ENCODE data around the gene P2RX1. TPM values are rescaled to one million over a fixed set of nuclear protein-coding genes. Genes with fewer than 3 reads are reported as not detected.
"Not testable (repeated sequence)": the region's sequence is repeated elsewhere in the genome, so short reads cannot be mapped to it uniquely, and the experiment has no call there.

P2RX1 gene
- polyA plus RNA-seq, 1 experiment: 0.02 TPM

- no peak for DNase-seq (ENCODE audit: low read depth)
- Histone ChIP-seq H3K36me3 (ENCODE audit: control insufficient read depth, insufficient read depth, low read length) (no peaks in the 10 kb centered on the region), H3K4me3 (ENCODE audit: low read depth, low read length) (no peak overlapping the region), H3K27me3 (ENCODE audit: control insufficient read depth, insufficient read depth, low read length) (no peaks in the 10 kb centered on the region)
- CTCF ChIA-PET: no interaction called here
- no peak for TF ChIP-seq CTCF (IDR thresholded peaks at IDR 0.05; ENCODE audit: insufficient read depth, low read depth, low read length)
- POLR2A ChIA-PET: no interaction called here
These were observed 34.7 kb upstream of the P2RX1 start for GRCh38 chr17:3951003-3951402.

- CTCF ChIA-PET: interaction anchor here (3.1 kb wide), 1 partner anchor 10 kb away, joined by 10 read pairs; no protein-coding TSS in a partner anchor
These were observed 34.3 kb upstream of the P2RX1 start for GRCh38 chr17:3950584-3950983.

GRCh38 chr17:3949418-3949817 is 33.2 kb upstream of the P2RX1 start:
- no peak for TF ChIP-seq CTCF (IDR thresholded peaks at IDR 0.05; ENCODE audit: insufficient read depth, low read depth, low read length)
- ChIA-PET POLR2A (no interaction called here), CTCF (interaction anchor here (0.9 to 3.1 kb wide), 3 partner anchors 11 to 119 kb away, joined by 3 to 10 read pairs (median 5); no protein-coding TSS in a partner anchor)
- H3K36me3 ChIP-seq (ENCODE audit: control insufficient read depth, insufficient read depth, low read length): no peaks in the 10 kb centered on the region
- DNase-seq (ENCODE audit: low read depth): no peak
- no peak overlapping the region for H3K4me3 ChIP-seq (ENCODE audit: low read depth, low read length)
- H3K27me3 ChIP-seq (ENCODE audit: control insufficient read depth, insufficient read depth, low read length): no peaks in the 10 kb centered on the region

More at GRCh38 chr17:3950584-3950983, 34.3 kb upstream of the P2RX1 start:
- H3K36me3 ChIP-seq (ENCODE audit: control insufficient read depth, insufficient read depth, low read length): no peaks in the 10 kb centered on the region
- no peak overlapping the region for H3K4me3 ChIP-seq (ENCODE audit: low read depth, low read length)
- no peak for TF ChIP-seq CTCF (IDR thresholded peaks at IDR 0.05; ENCODE audit: insufficient read depth, low read depth, low read length)
- POLR2A ChIA-PET: no interaction called here
- no peaks in the 10 kb centered on the region for H3K27me3 ChIP-seq (ENCODE audit: control insufficient read depth, insufficient read depth, low read length)
- no peak for DNase-seq (ENCODE audit: low read depth)

- POLR2A ChIA-PET; H3K36me3 ChIP-seq (ENCODE audit: control insufficient read depth, insufficient read depth, low read length); H3K4me3 ChIP-seq (ENCODE audit: low read depth, low read length); H3K27me3 ChIP-seq (ENCODE audit: control insufficient read depth, insufficient read depth, low read length); DNase-seq (ENCODE audit: low read depth): not testable (repeated sequence)
- CTCF ChIA-PET: interaction anchor here (1.6 to 3.1 kb wide), 2 partner anchors 12 to 35 kb away, joined by 5 to 10 read pairs; no protein-coding TSS in a partner anchor
These were observed 32.3 kb upstream of the P2RX1 start for GRCh38 chr17:3948551-3948950.

- TF ChIP-seq CTCF (IDR thresholded peaks at IDR 0.05; ENCODE audit: insufficient read depth, low read depth, low read length): no peak
- H3K36me3 ChIP-seq (ENCODE audit: control insufficient read depth, insufficient read depth, low read length): no peaks in the 10 kb centered on the region
- CTCF ChIA-PET: interaction anchor here (2.7 to 3.1 kb wide), 2 partner anchors 13 to 33 kb away, joined by 10 to 11 read pairs; no protein-coding TSS in a partner anchor
- no peaks in the 10 kb centered on the region for H3K27me3 ChIP-seq (ENCODE audit: control insufficient read depth, insufficient read depth, low read length)
- H3K4me3 ChIP-seq (ENCODE audit: low read depth, low read length): no peak overlapping the region
- POLR2A ChIA-PET: no interaction called here
- DNase-seq (ENCODE audit: low read depth): no peak
These were observed 31.1 kb upstream of the P2RX1 start for GRCh38 chr17:3947318-3947810.

- no peaks in the 10 kb centered on the region for H3K36me3 ChIP-seq (ENCODE audit: control insufficient read depth, insufficient read depth, low read length)
- TF ChIP-seq CTCF (IDR thresholded peaks at IDR 0.05; ENCODE audit: insufficient read depth, low read depth, low read length): no peak
- no peak overlapping the region for H3K4me3 ChIP-seq (ENCODE audit: low read depth, low read length)
- ChIA-PET POLR2A (no interaction called here), CTCF (interaction anchor here (2.7 kb wide), 1 partner anchor 33 kb away, joined by 11 read pairs; no protein-coding TSS in a partner anchor)
- H3K27me3 ChIP-seq (ENCODE audit: control insufficient read depth, insufficient read depth, low read length): no peaks in the 10 kb centered on the region
- no peak for DNase-seq (ENCODE audit: low read depth)
These were observed 30.5 kb upstream of the P2RX1 start for GRCh38 chr17:3946711-3947235.

All from BJ (cell line).